Naive B cell (primary cell): ENCODE results near the gene HEXIM2. TPM values are rescaled to one million over a fixed set of nuclear protein-coding genes. Genes with fewer than 3 reads are reported as not detected.
"Not testable (repeated sequence)": the region's sequence is repeated elsewhere in the genome, so short reads cannot be mapped to it uniquely, and the experiment has no call there.

Source experiments
- ATAC-seq, 2 donors: fragments of 150-1000 bp; cut with Tn5 transposase; 2 replicates each; pipeline ENCODE4 v1.10.0; 2021; ENCODE audit warnings: low read depth in 2 of 2, mild to moderate bottlenecking in 2 of 2, moderate library complexity in 2 of 2
- DNase-seq: peaks from one replicate; pipeline ENCODE4 v3.0.0; 2022
- H3K27ac Mint-ChIP-seq, 6 donors: one replicate each; pipeline ENCODE4 v1.8.0; 2020 to 2022; ENCODE audit warnings: mild to moderate bottlenecking in 6 of 6, mixed read lengths in 6 of 6, moderate library complexity in 5 of 6, inconsistent platforms in 2 of 6
- H3K27me3 Mint-ChIP-seq, 3 donors: one replicate each; pipeline ENCODE4 v1.8.0; 2021 to 2022; ENCODE audit warnings: mixed read lengths in 3 of 3, mild to moderate bottlenecking in 1 of 3
- H3K36me3 Mint-ChIP-seq, 2 donors: one replicate each; pipeline ENCODE4 v1.8.0; 2020 to 2022; ENCODE audit warnings: mixed read lengths in 2 of 2, inconsistent platforms in 1 of 2, mild to moderate bottlenecking in 1 of 2
- H3K4me1 Mint-ChIP-seq, 3 donors: one replicate each; pipeline ENCODE4 v1.8.0; 2020 to 2022; ENCODE audit warnings: mixed read lengths in 3 of 3, inconsistent platforms in 1 of 3, mild to moderate bottlenecking in 1 of 3, moderate library complexity in 1 of 3
- H3K4me3 Mint-ChIP-seq, 8 donors: one replicate each; pipeline ENCODE4 v1.8.0; 2020 to 2022; ENCODE audit warnings: mild to moderate bottlenecking in 8 of 8, mixed read lengths in 8 of 8, moderate library complexity in 8 of 8, inconsistent platforms in 2 of 8
- H3K9me3 Mint-ChIP-seq, 7 donors: one replicate each; pipeline ENCODE4 v1.8.0; 2020 to 2022; ENCODE audit warnings: mixed read lengths in 7 of 7, mild to moderate bottlenecking in 5 of 7, inconsistent platforms in 2 of 7, moderate library complexity in 1 of 7
- polyA plus RNA-seq, 6 donors: library from polyadenylated mRNA; unstranded; fragments of 300-500 nt; fragmentation: Illumina TruSeq; gene quantifications; one replicate each; pipeline ENCODE4 v1.2.3, GENCODE V29; 2021; ENCODE audit warnings: low read depth in 6 of 6

The HEXIM2 gene
- polyA plus RNA-seq, 6 donors from 2014 or later: 2.1 to 6.7 (median 4.3) TPM

GRCh38 chr17:45120558-45120957, 41.1 kb upstream of the HEXIM2 start:
- H3K4me3 Mint-ChIP-seq: no peak overlapping the region
- DNase-seq: no peak
- no peaks in the 10 kb centered on the region for H3K4me1 Mint-ChIP-seq
- ATAC-seq: peak in 1 of 2 donors; percentile 23
- no peak overlapping the region for H3K27ac Mint-ChIP-seq
- H3K36me3 Mint-ChIP-seq: no peaks in the 10 kb centered on the region
- no peaks in the 10 kb centered on the region for H3K9me3 Mint-ChIP-seq
- H3K27me3 Mint-ChIP-seq: peaks cover 0 to 41% (median 22%) of the 10 kb centered on the region in 3 donors

- DNase-seq: no peak
- no peak overlapping the region for H3K4me3 Mint-ChIP-seq
- no peak overlapping the region for H3K27ac Mint-ChIP-seq
- no peak for ATAC-seq
- H3K36me3 Mint-ChIP-seq: no peaks in the 10 kb centered on the region
- H3K27me3 Mint-ChIP-seq: peaks cover 0 to 37% (median 17%) of the 10 kb centered on the region in 3 donors
- no peaks in the 10 kb centered on the region for H3K4me1 Mint-ChIP-seq
- no peaks in the 10 kb centered on the region for H3K9me3 Mint-ChIP-seq
These were observed 40.6 kb upstream of the HEXIM2 start for GRCh38 chr17:45121055-45121454.

DNA sequence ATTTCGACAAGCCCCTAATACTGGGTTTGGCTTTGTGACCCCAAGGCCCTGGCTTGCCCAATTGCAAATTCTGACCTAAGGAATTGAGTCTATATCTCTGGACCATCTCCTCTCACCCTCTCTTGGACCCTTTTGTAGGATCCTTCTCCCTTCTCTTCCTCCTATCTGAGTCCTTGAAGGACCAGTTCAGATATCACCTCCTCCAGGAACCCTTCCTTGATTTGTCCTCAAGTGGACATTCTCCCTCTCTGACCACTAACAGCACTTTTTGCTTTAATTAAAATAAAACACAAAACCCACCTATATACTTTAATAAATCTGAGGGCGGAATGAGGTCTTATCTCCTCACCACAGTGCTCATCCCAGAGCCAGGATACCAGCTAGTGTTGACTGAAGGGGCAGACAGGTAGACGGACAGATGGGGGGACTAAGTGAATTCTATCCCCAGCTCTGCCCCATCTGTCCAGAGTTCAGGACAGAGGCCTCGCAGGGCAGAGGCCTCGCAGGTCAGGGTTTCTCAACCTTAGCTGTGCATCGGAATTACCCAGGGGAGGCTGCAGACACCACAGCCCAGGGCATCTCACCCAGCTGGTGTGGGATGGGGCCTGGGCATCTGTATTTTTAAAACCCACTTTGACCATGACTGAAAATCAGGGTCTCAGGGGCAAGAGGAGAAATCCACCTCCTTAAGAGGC, 38.5 kb upstream of the HEXIM2 start:
- no peaks in the 10 kb centered on the region for H3K4me1 Mint-ChIP-seq
- no peak for ATAC-seq
- H3K27me3 Mint-ChIP-seq: peaks cover 0 to 31% (median 11%) of the 10 kb centered on the region in 3 donors
- H3K9me3 Mint-ChIP-seq: no peaks in the 10 kb centered on the region
- H3K36me3 Mint-ChIP-seq: no peaks in the 10 kb centered on the region
- H3K27ac Mint-ChIP-seq: peak overlapping the region in 1 of 6 donors; percentile 79
- no peak overlapping the region for H3K4me3 Mint-ChIP-seq
- no peak for DNase-seq

DNA sequence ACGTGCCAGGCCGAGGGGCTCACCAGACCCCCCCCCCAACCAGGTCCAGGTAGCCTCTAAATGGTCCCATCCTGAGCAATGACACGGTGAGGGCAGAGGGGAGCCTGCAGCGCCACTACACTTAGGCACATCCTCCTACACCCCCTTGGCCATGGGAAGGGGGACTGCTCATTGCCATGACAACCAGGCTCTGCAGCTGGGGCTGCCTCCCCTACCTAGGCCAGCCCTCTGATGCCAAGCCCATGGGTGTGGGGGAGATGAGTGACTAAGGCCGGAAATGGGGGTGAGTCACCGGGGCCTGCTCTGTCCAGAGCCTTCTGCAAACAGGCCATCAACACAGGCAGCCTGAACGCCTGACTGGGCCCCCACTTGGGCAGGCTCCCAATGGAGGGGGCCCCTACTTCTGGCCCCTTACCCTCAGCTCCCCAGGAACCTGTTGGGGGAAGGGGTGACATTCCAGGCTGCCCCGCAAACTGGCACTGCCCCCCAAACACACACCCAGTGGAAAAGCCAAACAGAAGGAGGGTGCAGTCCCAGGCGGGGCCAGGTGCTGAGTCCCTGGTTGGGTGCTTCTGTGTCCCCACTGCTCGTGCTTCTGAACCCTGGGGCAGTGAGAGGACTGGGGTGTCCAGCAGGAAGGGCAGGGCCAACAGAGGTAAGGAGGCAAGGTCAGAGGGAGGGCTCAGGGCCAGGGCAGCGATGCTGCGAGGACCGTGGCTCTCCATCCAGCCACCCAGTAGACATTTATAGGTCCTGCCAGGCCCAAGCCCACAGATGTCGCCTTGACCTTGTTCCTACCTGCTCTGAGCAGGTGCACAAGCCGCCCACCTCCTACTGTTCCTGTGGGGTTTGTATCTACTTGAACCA, 37.5 kb upstream of the HEXIM2 start:
- Mint-ChIP-seq H3K4me3 (no peak overlapping the region), H3K4me1 (no peaks in the 10 kb centered on the region), H3K36me3 (no peaks in the 10 kb centered on the region), H3K9me3 (no peaks in the 10 kb centered on the region), H3K27ac (no peak overlapping the region), H3K27me3 (peaks cover 0 to 29% (median 11%) of the 10 kb centered on the region in 3 donors)
- no peak for DNase-seq
- no peak for ATAC-seq

DNA sequence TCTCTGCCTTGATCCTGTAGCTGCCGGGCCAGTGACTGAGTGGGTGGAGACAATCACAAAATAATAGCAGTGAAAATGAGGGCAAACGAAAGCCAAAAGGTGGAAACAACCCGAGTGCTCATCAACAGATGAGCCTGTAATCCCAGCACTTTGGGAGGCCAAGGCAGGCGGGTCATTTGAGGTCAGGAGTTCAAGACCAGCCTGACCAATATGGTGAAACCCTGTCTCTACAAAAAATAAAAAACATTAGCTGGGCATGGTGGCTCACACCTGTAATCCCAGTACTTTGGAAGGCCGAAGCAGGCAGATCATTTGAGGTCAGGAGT, 36.9 kb upstream of the HEXIM2 start:
- H3K4me1 Mint-ChIP-seq, H3K9me3 Mint-ChIP-seq, DNase-seq, H3K36me3 Mint-ChIP-seq, H3K4me3 Mint-ChIP-seq, ATAC-seq: not testable (repeated sequence)
- peaks cover 0 to 23% (median 11%) of the 10 kb centered on the region in 3 donors for H3K27me3 Mint-ChIP-seq
- H3K27ac Mint-ChIP-seq: peak overlapping the region in 1 of 6 donors; percentile 16

GRCh38 chr17:45125509-45125908, 36.2 kb upstream of the HEXIM2 start:
- Mint-ChIP-seq H3K4me1 (no peaks in the 10 kb centered on the region), H3K4me3 (no peak overlapping the region), H3K36me3 (no peaks in the 10 kb centered on the region), H3K27me3 (peaks cover 0 to 22% (median 15%) of the 10 kb centered on the region in 3 donors), H3K9me3 (no peaks in the 10 kb centered on the region), H3K27ac (no peak overlapping the region)
- ATAC-seq: no peak
- DNase-seq: no peak

DNA sequence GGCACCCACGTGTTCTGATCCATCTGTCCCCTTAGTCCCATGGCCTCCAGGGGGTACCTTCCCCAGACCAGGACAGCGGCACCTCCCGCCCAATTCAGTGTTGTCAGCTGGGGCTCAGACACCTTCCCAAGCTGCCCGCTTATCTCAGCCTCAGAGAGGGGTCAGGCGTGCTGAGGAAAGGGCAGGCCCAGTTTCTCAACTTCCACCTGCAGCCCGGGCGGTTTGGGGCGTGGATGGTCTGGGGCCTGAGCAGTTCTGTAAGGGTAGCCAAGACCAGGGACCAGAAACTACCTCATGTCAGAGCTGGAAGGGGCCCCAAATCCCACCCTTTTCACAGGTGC, 34.5 kb upstream of the HEXIM2 start:
- Mint-ChIP-seq H3K27ac (no peak overlapping the region), H3K36me3 (no peaks in the 10 kb centered on the region), H3K4me3 (no peak overlapping the region)

GRCh38 chr17:45127548-45128300, 34.0 kb upstream of the HEXIM2 start:
- no peak for ATAC-seq
- peaks cover 0 to 7% (median 0%) of the 10 kb centered on the region in 3 donors for H3K4me1 Mint-ChIP-seq
- H3K36me3 Mint-ChIP-seq: no peaks in the 10 kb centered on the region
- peak overlapping the region in 1 of 6 donors; percentile 86 for H3K27ac Mint-ChIP-seq
- peak overlapping the region in 1 of 8 donors; percentile 68 for H3K4me3 Mint-ChIP-seq
- H3K9me3 Mint-ChIP-seq: no peaks in the 10 kb centered on the region
- peaks cover 3 to 21% (median 11%) of the 10 kb centered on the region in 3 donors for H3K27me3 Mint-ChIP-seq
- no peak for DNase-seq

More for the DNA sequence above, 34.5 kb upstream of the HEXIM2 start:
- ATAC-seq (no peak), DNase-seq (no peak)
- H3K4me1 Mint-ChIP-seq: peaks cover 0 to 7% (median 0%) of the 10 kb centered on the region in 3 donors
- no peaks in the 10 kb centered on the region for H3K9me3 Mint-ChIP-seq
- H3K27me3 Mint-ChIP-seq: peaks cover 3 to 21% (median 11%) of the 10 kb centered on the region in 3 donors

GRCh38 chr17:45128331-45128730, 33.3 kb upstream of the HEXIM2 start:
- H3K27me3 Mint-ChIP-seq: peaks cover 3 to 16% (median 11%) of the 10 kb centered on the region in 3 donors
- no peak overlapping the region for H3K4me3 Mint-ChIP-seq
- no peaks in the 10 kb centered on the region for H3K36me3 Mint-ChIP-seq
- H3K9me3 Mint-ChIP-seq: no peaks in the 10 kb centered on the region
- DNase-seq (no peak), ATAC-seq (no peak)
- peaks cover 0 to 9% (median 0%) of the 10 kb centered on the region in 3 donors for H3K4me1 Mint-ChIP-seq
- no peak overlapping the region for H3K27ac Mint-ChIP-seq

DNA sequence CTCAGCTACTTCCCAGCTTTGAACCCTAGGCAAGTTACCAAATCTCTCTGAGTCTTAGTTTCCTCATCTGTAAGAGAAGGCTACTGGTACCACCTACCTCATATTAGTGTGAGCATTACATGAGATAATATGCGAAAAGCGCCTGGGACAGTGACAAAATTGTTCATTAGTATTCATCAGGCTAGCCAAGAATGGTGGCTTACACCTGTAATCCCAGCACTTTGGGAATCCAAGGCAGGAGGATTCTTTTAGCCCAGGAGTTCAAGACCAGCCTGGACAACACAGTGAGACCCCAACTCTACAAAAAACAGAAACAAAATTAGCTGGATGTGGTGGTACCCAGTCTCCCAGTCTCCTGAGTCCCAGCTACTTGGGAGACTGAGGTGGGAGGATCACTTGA, 32.7 kb upstream of the HEXIM2 start:
- Mint-ChIP-seq H3K9me3 (no peaks in the 10 kb centered on the region), H3K27ac (peak overlapping the region in 1 of 6 donors; percentile 76), H3K36me3 (no peaks in the 10 kb centered on the region), H3K27me3 (peaks cover 3 to 15% (median 11%) of the 10 kb centered on the region in 3 donors), H3K4me3 (peak overlapping the region in 1 of 8 donors; percentile 49), H3K4me1 (peaks cover 0 to 11% (median 4%) of the 10 kb centered on the region in 3 donors)
- no peak for ATAC-seq
- DNase-seq: no peak

GRCh38 chr17:45129426-45129939, 32.2 kb upstream of the HEXIM2 start:
- Mint-ChIP-seq H3K36me3 (no peaks in the 10 kb centered on the region), H3K27ac (peak overlapping the region in 1 of 6 donors; percentile 76), H3K27me3 (peaks cover 3 to 15% (median 11%) of the 10 kb centered on the region in 3 donors), H3K4me3 (peak overlapping the region in 1 of 8 donors; percentile 49), H3K4me1 (peaks cover 0 to 11% (median 4%) of the 10 kb centered on the region in 3 donors), H3K9me3 (no peaks in the 10 kb centered on the region)
- DNase-seq (no peak), ATAC-seq (no peak)

- H3K27ac Mint-ChIP-seq: peak overlapping the region in 1 of 6 donors; percentile 72
These were observed 31.6 kb upstream of the HEXIM2 start for GRCh38 chr17:45129940-45130680.

More at GRCh38 chr17:45129940-45130680, 31.6 kb upstream of the HEXIM2 start:
- DNase-seq (no peak), ATAC-seq (no peak)
- Mint-ChIP-seq H3K27me3 (peaks cover 3 to 15% (median 11%) of the 10 kb centered on the region in 3 donors), H3K36me3 (no peaks in the 10 kb centered on the region), H3K4me3 (peak overlapping the region in 6 of 8 donors; percentile 2 to 80 (median 39)), H3K9me3 (no peaks in the 10 kb centered on the region), H3K4me1 (peaks cover 0 to 15% (median 4%) of the 10 kb centered on the region in 3 donors)
